Calu3 (cell line): ENCODE data around the gene ZNF76. TPM values are rescaled to one million over a fixed set of nuclear protein-coding genes. Genes with fewer than 3 reads are reported as not detected.
A peak's percentile ranks its signal among the peaks of the same experiment; 100 is the strongest.

Source experiments
- BruUV-seq: library from RNA; stranded (reverse); fragments of 400-500 nt; replicated peaks from 2 replicates; lab custom pipeline; 2021; lab: Mats Ljungman, UMichigan
- CTCF ChIA-PET: fragments of 300-600 bp; sonication (Branson Sonifier 250); formaldehyde crosslinking; loops from one replicate; lab custom pipeline; 2022; ENCODE audit warnings: antibody characterized with exemption; lab: Charles Lee
- DNase-seq: peaks from one replicate; pipeline ENCODE4 v3.0.0; 2022
- H3K27ac Mint-ChIP-seq: one replicate; pipeline ENCODE4 v1.8.0; 2022; ENCODE audit warnings: mixed read lengths; ENCODE audit not compliant: unreplicated experiment
- H3K27me3 Mint-ChIP-seq: one replicate; pipeline ENCODE4 v1.8.0; 2022; ENCODE audit warnings: mixed read lengths; ENCODE audit not compliant: unreplicated experiment
- H3K36me3 Mint-ChIP-seq: one replicate; pipeline ENCODE4 v1.8.0; 2022; ENCODE audit warnings: mild to moderate bottlenecking, moderate library complexity, mixed read lengths; ENCODE audit not compliant: insufficient read depth, unreplicated experiment
- H3K4me1 Mint-ChIP-seq: one replicate; pipeline ENCODE4 v1.8.0; 2022; ENCODE audit warnings: mild to moderate bottlenecking, low read depth, mixed read lengths; ENCODE audit not compliant: unreplicated experiment
- H3K4me3 Mint-ChIP-seq: one replicate; pipeline ENCODE4 v1.8.0; 2022; ENCODE audit warnings: mild to moderate bottlenecking, low read depth, moderate library complexity, mixed read lengths; ENCODE audit not compliant: unreplicated experiment
- H3K9me3 Mint-ChIP-seq: one replicate; pipeline ENCODE4 v1.8.0; 2022; ENCODE audit warnings: low read depth, mixed read lengths; ENCODE audit not compliant: unreplicated experiment
- CTCF ChIP-seq: fragments of 200-600 bp; IDR thresholded peaks from one replicate; pipeline ENCODE4 v1.8.0; 2022; ENCODE audit warnings: antibody characterized with exemption; ENCODE audit not compliant: unreplicated experiment
- intact Hi-C: fragments of 100-400 bp; cut with micrococcal nuclease; formaldehyde crosslinking; loops from one replicate; pipeline ENCODE4 v1.10.0; 2022; ENCODE audit not compliant: unreplicated experiment
- total RNA-seq: library from RNA; stranded (reverse); gene quantifications from 2 replicates; pipeline ENCODE4 v1.2.3, GENCODE V29; 2022

Gene ZNF76
- total RNA-seq, 1 experiment from 2014 or later = 60.0 TPM

- peaks cover 29% of the 10 kb centered on the region for H3K36me3 Mint-ChIP-seq
- CTCF ChIA-PET = interaction anchor here (0.5 to 2.2 kb wide), 4 partner anchors 19 to 652 kb away, joined by 3 to 11 read pairs (median 4); no protein-coding TSS in a partner anchor
- BruUV-seq = no TSS peak
- intact Hi-C loops = no loop called here
- peak overlapping the region; percentile 99 for H3K27ac Mint-ChIP-seq
- H3K4me1 Mint-ChIP-seq = peaks cover 41% of the 10 kb centered on the region
- no peaks in the 10 kb centered on the region for H3K27me3 Mint-ChIP-seq
- H3K9me3 Mint-ChIP-seq = no peaks in the 10 kb centered on the region
- TF ChIP-seq CTCF = no peak
- H3K4me3 Mint-ChIP-seq = peak overlapping the region; percentile 98
- DNase-seq = peak; percentile 80
These were observed 534 bp downstream of the ZNF76 start for GRCh38 chr6:35259948-35260590.

- peaks cover 29% of the 10 kb centered on the region for H3K36me3 Mint-ChIP-seq
- DNase-seq = no peak
- peak overlapping the region; percentile 98 for H3K4me3 Mint-ChIP-seq
- intact Hi-C loops = no loop called here
- no peak for TF ChIP-seq CTCF
- no peaks in the 10 kb centered on the region for H3K27me3 Mint-ChIP-seq
- CTCF ChIA-PET = no interaction called here
- H3K9me3 Mint-ChIP-seq = no peaks in the 10 kb centered on the region
- peak overlapping the region; percentile 99 for H3K27ac Mint-ChIP-seq
- BruUV-seq = TSS peak; percentile 34
- peaks cover 49% of the 10 kb centered on the region for H3K4me1 Mint-ChIP-seq
These were observed 1.3 kb downstream of the ZNF76 start for GRCh38 chr6:35260591-35261570.

- BruUV-seq = no TSS peak
- no peak for DNase-seq
- TF ChIP-seq CTCF = no peak
- peaks cover 51% of the 10 kb centered on the region for H3K4me1 Mint-ChIP-seq
- no peak overlapping the region for H3K27ac Mint-ChIP-seq
- H3K36me3 Mint-ChIP-seq = peaks cover 29% of the 10 kb centered on the region
- intact Hi-C loops = no loop called here
- no peaks in the 10 kb centered on the region for H3K9me3 Mint-ChIP-seq
- CTCF ChIA-PET = interaction anchor here (0.6 kb wide), 1 partner anchor 36 kb away, joined by 4 read pairs; no protein-coding TSS in a partner anchor
- H3K27me3 Mint-ChIP-seq = no peaks in the 10 kb centered on the region
- no peak overlapping the region for H3K4me3 Mint-ChIP-seq
These were observed 3.1 kb downstream of the ZNF76 start for GRCh38 chr6:35262596-35262995.

GRCh38 chr6:35264550-35265274 is 5.2 kb downstream of the ZNF76 start:
- Mint-ChIP-seq H3K27ac (no peak overlapping the region), H3K4me3 (no peak overlapping the region), H3K9me3 (no peaks in the 10 kb centered on the region), H3K27me3 (no peaks in the 10 kb centered on the region), H3K4me1 (peaks cover 51% of the 10 kb centered on the region), H3K36me3 (peaks cover 14% of the 10 kb centered on the region)
- BruUV-seq = no TSS peak
- TF ChIP-seq CTCF = no peak
- intact Hi-C loops = no loop called here
- no peak for DNase-seq
- CTCF ChIA-PET = no interaction called here
